D721Med (cell line): ENCODE results near the gene ANKS1B.

Experiments
- DNase-seq: peaks from one replicate; pipeline ENCODE4 v3.0.0; 2011; ENCODE audit warnings: low spot score; ENCODE audit not compliant: insufficient read length
- FAIRE-seq: peaks from 2 replicates; lab custom pipeline; 2011; peaks lifted over from hg19 to GRCh38; lab: Jason Lieb, UNC
- CTCF ChIP-seq: IDR thresholded peaks from 2 replicates; pipeline ENCODE4 v1.5.1; 2012; ENCODE audit warnings: mild to moderate bottlenecking, control low read depth; ENCODE audit not compliant: insufficient read depth; ENCODE audit errors: missing control alignments

ANKS1B gene

DNA sequence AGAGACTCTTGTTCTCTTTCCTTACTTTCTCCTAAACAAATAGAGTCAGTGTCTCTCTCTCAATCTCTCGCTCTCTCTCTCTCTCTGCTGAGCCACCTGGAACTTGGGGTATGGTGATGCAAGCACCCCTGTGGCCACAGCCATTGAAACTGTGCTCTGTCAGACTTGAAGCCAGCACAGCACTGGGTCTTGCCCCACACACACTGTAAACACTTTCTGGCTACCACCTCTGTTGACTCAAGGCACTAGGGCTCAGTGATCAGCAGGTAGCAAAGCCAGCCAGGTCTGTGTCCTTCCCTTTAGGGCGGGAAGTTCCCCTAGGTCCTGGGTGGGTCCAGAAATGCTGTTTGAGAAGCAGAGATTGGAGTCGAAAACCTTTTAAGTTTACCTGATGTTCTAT, 463.1 kb downstream of the ANKS1B start:
- FAIRE-seq: no peak
- no peak for TF ChIP-seq CTCF

GRCh38 chr12:99513066-99513465, 471.7 kb downstream of the ANKS1B start:
- TF ChIP-seq CTCF: no peak
- FAIRE-seq (no peak), DNase-seq (no peak)

More for the DNA sequence above, 463.1 kb downstream of the ANKS1B start:
- no peak for DNase-seq

DNA sequence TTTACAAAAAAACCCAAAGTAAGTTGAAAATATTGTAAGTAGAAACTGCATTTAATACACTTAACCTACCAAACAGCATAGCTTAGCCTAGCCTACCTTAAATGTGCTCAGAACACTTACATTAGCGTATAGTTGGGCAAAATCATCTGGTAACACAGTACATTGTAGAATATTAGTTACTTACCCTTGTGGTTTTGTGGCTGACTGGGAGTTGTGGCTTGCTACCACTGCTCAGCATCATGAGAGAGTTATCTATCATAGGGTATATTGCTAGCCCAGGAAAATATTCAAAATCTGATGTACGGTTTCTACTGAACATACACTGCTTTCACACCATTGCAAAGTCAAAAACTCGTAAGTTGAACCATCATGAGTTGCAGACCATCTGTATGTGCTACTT, 478.9 kb downstream of the ANKS1B start:
- no peak for TF ChIP-seq CTCF
- DNase-seq (no peak), FAIRE-seq (no peak)

- no peak for FAIRE-seq
- no peak for DNase-seq
Observed at GRCh38 chr12:99498756-99499155, 486.0 kb downstream of the ANKS1B start.

DNA sequence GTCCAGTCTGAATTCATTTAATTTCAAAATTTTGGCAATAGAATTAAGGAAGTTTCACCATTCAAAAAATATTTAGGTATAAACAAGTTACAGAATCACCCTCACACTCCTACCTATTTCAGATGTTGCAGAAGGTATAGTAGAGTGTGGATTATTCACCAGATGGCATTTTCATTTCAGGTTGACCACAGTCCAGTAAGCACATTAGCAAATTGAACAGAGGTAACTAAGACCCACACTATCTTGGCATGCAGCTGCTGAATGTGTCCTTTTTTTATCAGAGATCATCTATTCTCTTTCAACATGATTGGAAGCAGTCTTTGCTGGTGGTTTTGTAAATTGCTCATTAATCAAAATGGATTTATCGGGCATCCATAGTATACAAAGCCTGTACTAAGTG, 488.9 kb downstream of the ANKS1B start:
- no peak for TF ChIP-seq CTCF
- DNase-seq (no peak), FAIRE-seq (peak; percentile 77)

More at GRCh38 chr12:99498756-99499155, 486.0 kb downstream of the ANKS1B start:
- no peak for TF ChIP-seq CTCF

GRCh38 chr12:99493197-99493596, 491.5 kb downstream of the ANKS1B start:
- DNase-seq: no peak
- no peak for FAIRE-seq

More at GRCh38 chr12:99493197-99493596, 491.5 kb downstream of the ANKS1B start:
- no peak for TF ChIP-seq CTCF
